ENCODE data around the gene CCDC51. TPM values are rescaled to one million over a fixed set of nuclear protein-coding genes. Genes with fewer than 3 reads are reported as not detected.

Gene CCDC51
- polyA plus RNA-seq, 1 donor from 2014 or later = 27.2 TPM

Other genes starting within 250 kb of the CCDC51 start
- not detected in 2 replicates for gene CAMP, start 216.6 kb downstream of the CCDC51 start, polyA plus RNA-seq
- 19.4 and 28.5 TPM in 2 replicates for gene ZNF589, start 199.0 kb downstream of the CCDC51 start, polyA plus RNA-seq
- 31.6 and 39.1 TPM in 2 replicates for gene NME6, start 138.8 kb downstream of the CCDC51 start, polyA plus RNA-seq
- not detected in 2 replicates for gene SPINK8, start 106.5 kb downstream of the CCDC51 start, polyA plus RNA-seq
- gene FBXW12, start 67.9 kb downstream of the CCDC51 start, polyA plus RNA-seq = not detected in 2 replicates
- gene PLXNB1, start 10.0 kb downstream of the CCDC51 start, polyA plus RNA-seq = 134 and 148 TPM in 2 replicates
- gene TMA7, start 138 bp upstream of the CCDC51 start, polyA plus RNA-seq = 1,717 and 1,747 TPM in 2 replicates
- gene ATRIP, start 6.6 kb upstream of the CCDC51 start, polyA plus RNA-seq = 10.3 and 11.1 TPM in 2 replicates
- gene SHISA5, start 64.1 kb upstream of the CCDC51 start, polyA plus RNA-seq = 121 and 142 TPM in 2 replicates
- 29.4 and 32.4 TPM in 2 replicates for gene PFKFB4, start 116.7 kb upstream of the CCDC51 start, polyA plus RNA-seq
- 0.68 and 2.0 TPM in 2 replicates for gene UCN2, start 123.7 kb upstream of the CCDC51 start, polyA plus RNA-seq
- gene COL7A1, start 155.2 kb upstream of the CCDC51 start, polyA plus RNA-seq = 45.3 and 53.6 TPM in 2 replicates
- 267 and 333 TPM in 2 replicates for gene UQCRC1, start 169.5 kb upstream of the CCDC51 start, polyA plus RNA-seq
- 0.52 TPM in 1 of 2 replicates, not detected in the other for gene TMEM89, start 181.7 kb upstream of the CCDC51 start, polyA plus RNA-seq
- gene SLC26A6, start 195.3 kb upstream of the CCDC51 start, polyA plus RNA-seq = 23.6 and 25.7 TPM in 2 replicates
- gene CELSR3, start 222.8 kb upstream of the CCDC51 start, polyA plus RNA-seq = 54.9 and 65.5 TPM in 2 replicates
- gene NCKIPSD, start 245.8 kb upstream of the CCDC51 start, polyA plus RNA-seq = 19.0 and 29.3 TPM in 2 replicates